ENCODE measurements around the gene ZNF22.
A peak's percentile ranks its signal among the peaks of the same experiment; 100 is the strongest.

Gene ZNF22

GRCh38 chr10:45000138-45000751 lies 478 bp upstream of the ZNF22 start:
- DNase-seq (ENCODE audit: extremely low read depth, low read depth) = peak; percentile 60
- TF ChIP-seq, protein P1, sequence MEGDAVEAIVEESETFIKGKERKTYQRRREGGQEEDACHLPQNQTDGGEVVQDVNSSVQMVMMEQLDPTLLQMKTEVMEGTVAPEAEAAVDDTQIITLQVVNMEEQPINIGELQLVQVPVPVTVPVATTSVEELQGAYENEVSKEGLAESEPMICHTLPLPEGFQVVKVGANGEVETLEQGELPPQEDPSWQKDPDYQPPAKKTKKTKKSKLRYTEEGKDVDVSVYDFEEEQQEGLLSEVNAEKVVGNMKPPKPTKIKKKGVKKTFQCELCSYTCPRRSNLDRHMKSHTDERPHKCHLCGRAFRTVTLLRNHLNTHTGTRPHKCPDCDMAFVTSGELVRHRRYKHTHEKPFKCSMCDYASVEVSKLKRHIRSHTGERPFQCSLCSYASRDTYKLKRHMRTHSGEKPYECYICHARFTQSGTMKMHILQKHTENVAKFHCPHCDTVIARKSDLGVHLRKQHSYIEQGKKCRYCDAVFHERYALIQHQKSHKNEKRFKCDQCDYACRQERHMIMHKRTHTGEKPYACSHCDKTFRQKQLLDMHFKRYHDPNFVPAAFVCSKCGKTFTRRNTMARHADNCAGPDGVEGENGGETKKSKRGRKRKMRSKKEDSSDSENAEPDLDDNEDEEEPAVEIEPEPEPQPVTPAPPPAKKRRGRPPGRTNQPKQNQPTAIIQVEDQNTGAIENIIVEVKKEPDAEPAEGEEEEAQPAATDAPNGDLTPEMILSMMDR (IDR thresholded peaks at IDR 0.05; ENCODE audit: low read depth, low read length) = no peak

- no peak for DNase-seq (ENCODE audit: extremely low read depth, low read depth)
- TF ChIP-seq, protein P1 (IDR thresholded peaks at IDR 0.05; ENCODE audit: low read depth, low read length) = no peak; the same call in none of the 2 replicates
Observed at GRCh38 chr10:45001381-45002148, 842 bp downstream of the ZNF22 start.

GRCh38 chr10:45003432-45004000 lies 2.8 kb downstream of the ZNF22 start:
- DNase-seq (ENCODE audit: extremely low read depth, low read depth) = no peak
- TF ChIP-seq, protein P1 (IDR thresholded peaks at IDR 0.05; ENCODE audit: low read depth, low read length) = no peak

DNA sequence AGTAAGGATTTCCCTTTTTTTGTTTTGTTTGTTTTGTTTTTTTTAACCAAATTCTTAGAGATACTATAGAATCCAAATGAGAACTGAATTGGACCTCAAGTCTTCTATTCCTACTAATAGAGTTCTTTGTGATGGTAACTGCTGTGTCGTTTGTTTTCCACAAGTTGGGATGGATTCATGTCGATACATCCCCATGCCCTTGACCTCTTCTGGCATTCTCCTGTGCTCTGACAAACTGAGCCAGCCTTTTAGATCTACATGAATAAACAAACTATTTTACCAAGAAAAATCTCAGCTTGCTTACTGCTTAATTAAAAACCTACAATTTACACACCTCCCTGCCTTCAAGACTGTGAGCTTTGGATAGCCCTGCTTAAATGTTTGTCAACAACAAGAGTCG lies 3.9 kb downstream of the ZNF22 start:
- TF ChIP-seq, protein P1 (IDR thresholded peaks at IDR 0.05; ENCODE audit: low read depth, low read length) = no peak
- DNase-seq (ENCODE audit: extremely low read depth, low read depth) = no peak

DNA sequence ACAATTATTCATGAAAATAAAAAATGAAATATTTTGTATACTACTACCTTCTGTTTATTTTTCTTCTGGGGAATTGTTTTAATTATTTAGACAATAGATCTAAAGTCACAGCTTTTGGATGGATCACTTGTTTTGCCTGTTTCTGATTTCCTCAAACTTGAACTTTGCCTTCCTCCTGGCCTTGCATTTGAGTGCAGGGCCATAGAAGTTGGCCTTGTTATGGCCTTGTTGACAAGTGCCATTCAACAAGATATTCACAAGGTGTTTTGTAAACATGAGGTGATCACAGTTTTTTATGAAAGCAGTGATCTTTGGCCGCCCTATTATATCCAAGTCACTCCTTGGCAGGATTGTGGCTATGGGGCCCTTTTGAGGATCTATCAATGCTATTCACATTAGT lies 4.6 kb downstream of the ZNF22 start:
- DNase-seq (ENCODE audit: extremely low read depth, low read depth) = no peak
- TF ChIP-seq, protein P1 (IDR thresholded peaks at IDR 0.05; ENCODE audit: low read depth, low read length) = no peak

- TF ChIP-seq, protein P1 (IDR thresholded peaks at IDR 0.05; ENCODE audit: low read depth, low read length) = no peak
- no peak for DNase-seq (ENCODE audit: extremely low read depth, low read depth)
Observed at GRCh38 chr10:45006276-45007030, 5.7 kb downstream of the ZNF22 start.
